Panc1 (cell line): Measurements from ENCODE around the gene MED28. TPM values are rescaled to one million over a fixed set of nuclear protein-coding genes. Genes with fewer than 3 reads are reported as not detected.

Source experiments
- ATAC-seq: fragments of 200-7000 bp; cut with Tn5 transposase; 2 replicates; pipeline ENCODE4 v1.9.1; 2020; ENCODE audit warnings: mild to moderate bottlenecking, moderate library complexity
- Bru-seq: library from RNA; stranded (reverse); fragments of 400-500 nt; gene quantifications from one replicate; lab custom pipeline; 2021; lab: Mats Ljungman, UMichigan
- BruChase-seq, 2 experiments: library from RNA; stranded (reverse); fragments of 400-500 nt; gene quantifications; one replicate each; lab custom pipeline; 2021; lab: Mats Ljungman, UMichigan
- BruUV-seq: library from RNA; stranded (reverse); fragments of 400-500 nt; replicated peaks from 2 replicates; lab custom pipeline; 2021; lab: Mats Ljungman, UMichigan
- CTCF ChIA-PET: fragments of 300-600 bp; sonication (Branson Sonifier 250); formaldehyde crosslinking; loops from one replicate; lab custom pipeline; 2022; ENCODE audit warnings: antibody characterized with exemption; lab: Charles Lee
- POLR2A ChIA-PET: fragments of 300-600 bp; sonication (Branson Sonifier 250); formaldehyde crosslinking; loops from one replicate; lab custom pipeline; 2022; ENCODE audit warnings: antibody characterized with exemption; lab: Charles Lee
- DNase-seq: peaks from one replicate; pipeline ENCODE4 v3.0.0-alpha.2; 2010; ENCODE audit warnings: low read depth, low spot score
- H3K27ac ChIP-seq: 2 replicates; pipeline ENCODE4 v1.5.1; 2011; ENCODE audit warnings: mild to moderate bottlenecking, low read length, inconsistent platforms
- H3K27me3 ChIP-seq: fragments of 200-500 bp; sonication (Bioruptor generic); 2 replicates; pipeline ENCODE4 v1.6.0; 2014; ENCODE audit warnings: low read length, inconsistent platforms; ENCODE audit not compliant: control insufficient read depth, insufficient read depth
- H3K36me3 ChIP-seq: fragments of 200-500 bp; sonication (Bioruptor generic); 2 replicates; pipeline ENCODE4 v1.5.1; 2014; ENCODE audit warnings: inconsistent platforms, mild to moderate bottlenecking, low read length, moderate library complexity; ENCODE audit not compliant: control insufficient read depth, insufficient read depth
- H3K4me1 ChIP-seq: 2 replicates; pipeline ENCODE4 v1.5.1; 2011; ENCODE audit warnings: inconsistent platforms, mild to moderate bottlenecking, low read length, moderate library complexity; ENCODE audit not compliant: control insufficient read depth, insufficient read depth
- H3K4me3 ChIP-seq, 2 experiments: 2 replicates each; pipeline ENCODE4 v1.5.1; 2011 to 2012; ENCODE audit warnings: low read depth in 2 of 2, low read length in 2 of 2, mild to moderate bottlenecking in 2 of 2, inconsistent platforms in 1 of 2, moderate library complexity in 1 of 2
- H3K9me3 ChIP-seq: fragments of 200-500 bp; sonication (Bioruptor generic); 2 replicates; pipeline ENCODE4 v1.5.1; 2014; ENCODE audit warnings: low read depth, mild to moderate bottlenecking, inconsistent platforms, low read length, moderate library complexity; ENCODE audit not compliant: control insufficient read depth, insufficient read depth
- CTCF ChIP-seq: fragments of 450-650 bp; IDR thresholded peaks from 2 replicates; pipeline ENCODE4 v1.5.1; 2017; ENCODE audit warnings: mild to moderate bottlenecking
- POLR2AphosphoS5 ChIP-seq: IDR thresholded peaks from 2 replicates; pipeline ENCODE4 v1.6.1; 2012; ENCODE audit warnings: mild to moderate bottlenecking, low read depth, low read length, moderate library complexity
- SIN3A ChIP-seq: IDR thresholded peaks from 2 replicates; pipeline ENCODE4 v1.6.1; 2012; ENCODE audit warnings: low read depth, mild to moderate bottlenecking, low read length, moderate library complexity, borderline replicate concordance; ENCODE audit not compliant: insufficient read depth
- TCF7L2 ChIP-seq: IDR thresholded peaks from 2 replicates; pipeline ENCODE4 v1.6.1; 2011; ENCODE audit warnings: mild to moderate bottlenecking, low read depth, low read length, inconsistent platforms
- in situ Hi-C: cut with HindIII; loops from 2 replicates; pipeline ENCODE4 v1.10.0; 2016; ENCODE audit warnings: low sequenced_read_pairs, low pct_unique_long_range_greater_than_20kb
- intact Hi-C: fragments of 100-400 bp; cut with micrococcal nuclease; formaldehyde crosslinking; loops from one replicate; pipeline ENCODE4 v1.10.0; 2022; ENCODE audit not compliant: unreplicated experiment
- long read RNA-seq: library from polyadenylated mRNA; unstranded; transcript quantifications from one replicate; pipeline ENCODE4 v2.0.0, GENCODE V29; 2021; ENCODE audit not compliant: unreplicated experiment
- polyA plus RNA-seq: library from polyadenylated mRNA; unstranded; fragments of >200 nt; gene quantifications from one replicate; pipeline ENCODE4 v1.2.1, GENCODE V29; 2012; ENCODE audit warnings: missing spikeins; ENCODE audit not compliant: insufficient read length
- total RNA-seq: library from RNA; stranded (reverse); gene quantifications from one replicate; pipeline ENCODE4 v1.2.1, GENCODE V29; 2021; ENCODE audit not compliant: unreplicated experiment
- TF ChIP-seq, protein P1 (sequence below), 2 experiments: IDR thresholded peaks; 2 replicates each; pipeline ENCODE4 v1.6.1; 2011 to 2012; ENCODE audit warnings: low read depth in 2 of 2, control low read depth in 1 of 2, low read length in 1 of 2, mild to moderate bottlenecking in 1 of 2, moderate library complexity in 1 of 2; ENCODE audit not compliant: insufficient read depth in 1 of 2

MED28 gene
- 32.1 TPM for total RNA-seq
- 17.3 TPM for polyA plus RNA-seq
- Bru-seq, nascent RNA = percentile 90 among the genes with signal in this experiment
- BruChase-seq, experiment 1, labeled RNA remaining after a 2-hour chase = percentile 95 among the genes with signal in this experiment
- BruChase-seq, experiment 2, labeled RNA remaining after a 6-hour chase = percentile 90 among the genes with signal in this experiment
- long read RNA-seq, full-length matches to known transcripts = 43 of 48 reads
- long read RNA-seq, partial matches to known transcripts = 3 of 48 reads
- long read RNA-seq, other reads (novel, unspliced or antisense) = 2 of 48 reads

GRCh38 chr4:17614416-17615299 lies at the start of gene MED28:
Gene MED28 (plus strand): TSS chr4:17614641. CDS start chr4:17614655, 14 bp downstream.
- no peaks in the 10 kb centered on the region for H3K9me3 ChIP-seq
- in situ Hi-C loops = no loop called here
- ChIA-PET CTCF (interaction anchor here (0.6 kb wide), 1 partner anchor 100 kb away, joined by 3 read pairs; no protein-coding TSS in a partner anchor), POLR2A (interaction anchor here (0.5 to 0.6 kb wide), 3 partner anchors 9 to 43 kb away, joined by 4 to 23 read pairs (median 8); no protein-coding TSS in a partner anchor)
- TF ChIP-seq, protein P1, sequence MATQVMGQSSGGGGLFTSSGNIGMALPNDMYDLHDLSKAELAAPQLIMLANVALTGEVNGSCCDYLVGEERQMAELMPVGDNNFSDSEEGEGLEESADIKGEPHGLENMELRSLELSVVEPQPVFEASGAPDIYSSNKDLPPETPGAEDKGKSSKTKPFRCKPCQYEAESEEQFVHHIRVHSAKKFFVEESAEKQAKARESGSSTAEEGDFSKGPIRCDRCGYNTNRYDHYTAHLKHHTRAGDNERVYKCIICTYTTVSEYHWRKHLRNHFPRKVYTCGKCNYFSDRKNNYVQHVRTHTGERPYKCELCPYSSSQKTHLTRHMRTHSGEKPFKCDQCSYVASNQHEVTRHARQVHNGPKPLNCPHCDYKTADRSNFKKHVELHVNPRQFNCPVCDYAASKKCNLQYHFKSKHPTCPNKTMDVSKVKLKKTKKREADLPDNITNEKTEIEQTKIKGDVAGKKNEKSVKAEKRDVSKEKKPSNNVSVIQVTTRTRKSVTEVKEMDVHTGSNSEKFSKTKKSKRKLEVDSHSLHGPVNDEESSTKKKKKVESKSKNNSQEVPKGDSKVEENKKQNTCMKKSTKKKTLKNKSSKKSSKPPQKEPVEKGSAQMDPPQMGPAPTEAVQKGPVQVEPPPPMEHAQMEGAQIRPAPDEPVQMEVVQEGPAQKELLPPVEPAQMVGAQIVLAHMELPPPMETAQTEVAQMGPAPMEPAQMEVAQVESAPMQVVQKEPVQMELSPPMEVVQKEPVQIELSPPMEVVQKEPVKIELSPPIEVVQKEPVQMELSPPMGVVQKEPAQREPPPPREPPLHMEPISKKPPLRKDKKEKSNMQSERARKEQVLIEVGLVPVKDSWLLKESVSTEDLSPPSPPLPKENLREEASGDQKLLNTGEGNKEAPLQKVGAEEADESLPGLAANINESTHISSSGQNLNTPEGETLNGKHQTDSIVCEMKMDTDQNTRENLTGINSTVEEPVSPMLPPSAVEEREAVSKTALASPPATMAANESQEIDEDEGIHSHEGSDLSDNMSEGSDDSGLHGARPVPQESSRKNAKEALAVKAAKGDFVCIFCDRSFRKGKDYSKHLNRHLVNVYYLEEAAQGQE (IDR thresholded peaks at IDR 0.05; ENCODE audit: insufficient read depth in 1 of 2, low read depth in 2 of 2, low read length in 1 of 2) = no peak
- TF ChIP-seq SIN3A (peak; percentile 90; the same call in 1 of the 2 replicates), POLR2AphosphoS5 (peak; percentile 86)
- no peaks in the 10 kb centered on the region for H3K27me3 ChIP-seq
- H3K27ac ChIP-seq = peak within 1 kb of the TSS; percentile 97
- intact Hi-C loops = no loop called here
- peak; percentile 32 for DNase-seq
- peaks cover 9% of the 10 kb centered on the region; the same call in 1 of the 2 replicates for H3K36me3 ChIP-seq
- TSS peak; percentile 93 for BruUV-seq
- peak within 1 kb of the TSS; percentile 97 for H3K4me3 ChIP-seq
- no peaks in the 10 kb centered on the region for H3K4me1 ChIP-seq
- ATAC-seq = peak; percentile 96

DNA sequence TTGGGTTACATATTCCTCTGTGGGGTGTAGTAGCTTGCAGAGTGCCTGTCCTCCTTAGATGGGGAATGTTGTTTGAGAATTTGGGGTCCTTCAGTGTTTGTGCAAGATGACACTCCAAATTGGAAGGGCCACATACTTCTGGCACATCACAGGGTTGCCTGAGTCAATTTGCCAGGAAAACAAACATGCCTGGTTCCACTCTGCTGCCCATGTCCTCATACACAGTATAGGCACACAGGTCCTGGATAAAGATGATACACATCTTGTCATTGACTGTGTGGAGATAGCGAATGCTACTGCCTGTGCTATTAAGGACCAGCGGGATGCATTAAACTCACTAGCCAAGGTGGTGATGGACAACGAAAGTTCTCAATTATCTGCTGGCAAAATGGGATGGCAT lies 48.6 kb upstream of the MED28 start:
- CTCF ChIA-PET = no interaction called here
- in situ Hi-C loops = no loop called here

More for the DNA sequence above, 48.6 kb upstream of the MED28 start:
- Histone ChIP-seq H3K4me3 (no peak overlapping the region), H3K9me3 (no peaks in the 10 kb centered on the region), H3K36me3 (no peaks in the 10 kb centered on the region), H3K4me1 (no peaks in the 10 kb centered on the region), H3K27me3 (no peaks in the 10 kb centered on the region), H3K27ac (no peak overlapping the region)
- ATAC-seq = no peak
- POLR2A ChIA-PET = no interaction called here
- TF ChIP-seq, protein P1 (IDR thresholded peaks at IDR 0.05; ENCODE audit: insufficient read depth in 1 of 2, low read depth in 2 of 2, low read length in 1 of 2) = no peak
- TF ChIP-seq TCF7L2 (no peak), SIN3A (no peak), CTCF (no peak), POLR2AphosphoS5 (no peak)
- DNase-seq = no peak
- BruUV-seq = no TSS peak
- intact Hi-C loops = no loop called here
